Activated CD8-positive, alpha-beta T cell treated with anti-CD3 and anti-CD28 coated beads for 36 hours (primary cell): ENCODE measurements around the gene GUCY1A2. TPM values are rescaled to one million over a fixed set of nuclear protein-coding genes. Genes with fewer than 3 reads are reported as not detected.

Experiments
- ATAC-seq: fragments of 200-7000 bp; cut with Tn5 transposase; one replicate; pipeline ENCODE4 v1.10.0; 2021; ENCODE audit warnings: mild to moderate bottlenecking, moderate library complexity
- CTCF ChIA-PET: fragments of 350-600 bp; sonication (Branson Sonifier 250); formaldehyde crosslinking; loops from one replicate; lab custom pipeline; 2021; ENCODE audit warnings: antibody characterized with exemption; lab: Charles Lee
- POLR2A ChIA-PET: fragments of 350-600 bp; sonication (Branson Sonifier 250); formaldehyde crosslinking; loops from one replicate; lab custom pipeline; 2021; ENCODE audit warnings: antibody characterized with exemption; lab: Charles Lee
- DNase-seq: peaks from one replicate; pipeline ENCODE4 v3.0.0-alpha.2; 2020
- H3K27ac Mint-ChIP-seq: one replicate; pipeline ENCODE4 v1.8.0; 2021; ENCODE audit warnings: mild to moderate bottlenecking, mixed read lengths
- H3K27me3 Mint-ChIP-seq: one replicate; pipeline ENCODE4 v1.8.0; 2021; ENCODE audit warnings: mixed read lengths
- H3K36me3 Mint-ChIP-seq: one replicate; pipeline ENCODE4 v1.8.0; 2021; ENCODE audit warnings: low read depth, mixed read lengths
- H3K4me1 Mint-ChIP-seq: one replicate; pipeline ENCODE4 v1.8.0; 2021; ENCODE audit warnings: low read depth, mixed read lengths
- H3K4me3 Mint-ChIP-seq: one replicate; pipeline ENCODE4 v1.8.0; 2021; ENCODE audit warnings: mild to moderate bottlenecking, moderate library complexity, mixed read lengths
- H3K9me3 Mint-ChIP-seq: one replicate; pipeline ENCODE4 v1.8.0; 2021; ENCODE audit warnings: mixed read lengths
- intact Hi-C: fragments of 100-400 bp; cut with micrococcal nuclease; formaldehyde crosslinking; loops from one replicate; pipeline ENCODE4 v1.10.0; 2022
- total RNA-seq, 2 experiments: library from RNA; stranded (reverse); gene quantifications; one replicate each; pipeline ENCODE4 v1.2.3, GENCODE V29; 2021
- TF ChIP-seq, protein P1 (sequence below): fragments of 200-600 bp; IDR thresholded peaks from one replicate; pipeline ENCODE4 v1.8.0; 2022; ENCODE audit warnings: antibody characterized with exemption, mild to moderate bottlenecking

Gene GUCY1A2
- total RNA-seq, 2 experiments from 2014 or later, result not detected

DNA sequence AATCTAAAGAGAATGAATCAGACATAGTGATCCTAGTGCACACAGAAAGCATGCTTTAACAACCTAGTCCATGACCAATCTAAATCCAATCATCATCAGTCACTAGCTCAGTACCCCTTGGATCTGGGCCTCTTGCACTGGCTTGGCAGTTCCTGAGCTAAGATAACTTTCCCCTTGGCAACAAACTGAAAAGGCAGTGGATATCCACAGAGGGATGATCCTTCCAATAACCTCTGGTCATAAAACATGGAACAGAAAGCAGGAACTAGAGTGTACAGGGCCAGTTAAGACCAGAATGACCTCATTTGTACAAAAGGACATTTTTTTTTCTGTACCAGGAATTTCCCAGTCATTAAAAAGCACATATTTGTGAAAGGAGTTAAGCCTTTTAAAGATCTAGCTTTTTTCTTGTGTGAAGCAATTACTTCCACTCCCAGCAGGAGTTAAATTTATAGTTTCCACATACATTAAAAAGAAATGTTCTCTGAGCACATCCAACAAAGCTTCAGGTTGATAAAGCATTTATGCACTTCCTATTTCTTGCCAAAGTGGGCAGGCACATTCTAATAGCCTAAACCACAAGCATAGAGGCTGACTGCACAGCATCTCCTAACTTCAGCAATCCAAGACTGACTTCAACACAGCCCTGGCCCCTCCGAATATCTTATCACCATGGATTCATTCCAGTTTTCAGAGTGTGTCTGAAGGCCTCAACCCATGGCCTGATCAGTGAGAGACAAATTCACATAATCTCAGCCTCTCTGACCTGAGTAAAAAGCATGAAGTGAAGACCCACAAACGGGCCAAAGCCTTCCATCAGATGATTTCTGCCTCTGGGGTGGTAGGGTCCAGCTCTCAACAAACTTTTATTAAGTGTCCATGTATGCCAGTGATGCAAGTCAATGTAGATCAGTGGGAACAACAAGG is 29.9 kb downstream of the GUCY1A2 start:
- DNase-seq (no peak), ATAC-seq (no peak)
- H3K27ac Mint-ChIP-seq, result no peak overlapping the region
- no peaks in the 10 kb centered on the region for H3K27me3 Mint-ChIP-seq
- CTCF ChIA-PET, result interaction anchor here (0.5 kb wide), 1 partner anchor 660 kb away, joined by 4 read pairs; no protein-coding TSS in a partner anchor
- no peak overlapping the region for H3K4me3 Mint-ChIP-seq
- H3K36me3 Mint-ChIP-seq, result no peaks in the 10 kb centered on the region
- intact Hi-C loops, result no loop called here
- POLR2A ChIA-PET, result no interaction called here
- TF ChIP-seq, protein P1, sequence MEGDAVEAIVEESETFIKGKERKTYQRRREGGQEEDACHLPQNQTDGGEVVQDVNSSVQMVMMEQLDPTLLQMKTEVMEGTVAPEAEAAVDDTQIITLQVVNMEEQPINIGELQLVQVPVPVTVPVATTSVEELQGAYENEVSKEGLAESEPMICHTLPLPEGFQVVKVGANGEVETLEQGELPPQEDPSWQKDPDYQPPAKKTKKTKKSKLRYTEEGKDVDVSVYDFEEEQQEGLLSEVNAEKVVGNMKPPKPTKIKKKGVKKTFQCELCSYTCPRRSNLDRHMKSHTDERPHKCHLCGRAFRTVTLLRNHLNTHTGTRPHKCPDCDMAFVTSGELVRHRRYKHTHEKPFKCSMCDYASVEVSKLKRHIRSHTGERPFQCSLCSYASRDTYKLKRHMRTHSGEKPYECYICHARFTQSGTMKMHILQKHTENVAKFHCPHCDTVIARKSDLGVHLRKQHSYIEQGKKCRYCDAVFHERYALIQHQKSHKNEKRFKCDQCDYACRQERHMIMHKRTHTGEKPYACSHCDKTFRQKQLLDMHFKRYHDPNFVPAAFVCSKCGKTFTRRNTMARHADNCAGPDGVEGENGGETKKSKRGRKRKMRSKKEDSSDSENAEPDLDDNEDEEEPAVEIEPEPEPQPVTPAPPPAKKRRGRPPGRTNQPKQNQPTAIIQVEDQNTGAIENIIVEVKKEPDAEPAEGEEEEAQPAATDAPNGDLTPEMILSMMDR, result no peak
- no peaks in the 10 kb centered on the region for H3K4me1 Mint-ChIP-seq
- no peaks in the 10 kb centered on the region for H3K9me3 Mint-ChIP-seq

- intact Hi-C loops, result no loop called here
- H3K4me3 Mint-ChIP-seq, result no peak overlapping the region
- ChIA-PET POLR2A (interaction anchor here (1.0 kb wide), 1 partner anchor 11 kb away, joined by 3 read pairs; no protein-coding TSS in a partner anchor), CTCF (no interaction called here)
- TF ChIP-seq, protein P1, result no peak
- no peak for DNase-seq
- ATAC-seq, result no peak
- no peaks in the 10 kb centered on the region for H3K9me3 Mint-ChIP-seq
- H3K36me3 Mint-ChIP-seq, result no peaks in the 10 kb centered on the region
- no peak overlapping the region for H3K27ac Mint-ChIP-seq
- H3K27me3 Mint-ChIP-seq, result no peaks in the 10 kb centered on the region
- no peaks in the 10 kb centered on the region for H3K4me1 Mint-ChIP-seq
Observed at GRCh38 chr11:106986673-106987072, 31.6 kb downstream of the GUCY1A2 start.

DNA sequence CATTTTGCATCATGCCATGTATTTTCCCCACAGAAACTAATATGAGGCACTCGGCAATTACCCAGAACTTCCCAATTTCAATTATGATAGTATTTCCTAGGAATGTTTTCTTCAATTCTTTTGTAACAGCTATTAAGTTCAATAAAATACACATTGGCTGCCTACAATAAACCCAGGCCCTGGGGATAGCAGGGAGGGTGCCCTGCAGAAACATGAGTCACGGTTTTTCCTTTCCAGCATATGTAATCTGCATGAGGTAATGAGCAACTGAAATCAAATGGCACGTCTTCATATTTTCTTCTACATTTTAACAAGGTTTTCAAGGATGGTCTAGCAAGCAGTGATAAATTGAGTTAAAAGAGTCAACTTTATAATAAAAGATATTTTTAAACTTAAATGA is 32.0 kb downstream of the GUCY1A2 start:
- Mint-ChIP-seq H3K4me1 (no peaks in the 10 kb centered on the region), H3K36me3 (no peaks in the 10 kb centered on the region), H3K27me3 (no peaks in the 10 kb centered on the region), H3K4me3 (no peak overlapping the region), H3K9me3 (no peaks in the 10 kb centered on the region), H3K27ac (no peak overlapping the region)
- TF ChIP-seq, protein P1, result no peak
- no peak for DNase-seq
- ChIA-PET CTCF (no interaction called here), POLR2A (interaction anchor here (1.0 kb wide), 1 partner anchor 11 kb away, joined by 3 read pairs; no protein-coding TSS in a partner anchor)
- no peak for ATAC-seq
- intact Hi-C loops, result no loop called here

GRCh38 chr11:106983991-106984390 is 34.3 kb downstream of the GUCY1A2 start:
- Mint-ChIP-seq H3K27ac (no peak overlapping the region), H3K27me3 (no peaks in the 10 kb centered on the region), H3K4me1 (no peaks in the 10 kb centered on the region), H3K9me3 (no peaks in the 10 kb centered on the region), H3K36me3 (no peaks in the 10 kb centered on the region), H3K4me3 (no peak overlapping the region)
- ChIA-PET CTCF (no interaction called here), POLR2A (no interaction called here)
- intact Hi-C loops, result no loop called here
- ATAC-seq (no peak), DNase-seq (no peak)
- TF ChIP-seq, protein P1, result no peak

DNA sequence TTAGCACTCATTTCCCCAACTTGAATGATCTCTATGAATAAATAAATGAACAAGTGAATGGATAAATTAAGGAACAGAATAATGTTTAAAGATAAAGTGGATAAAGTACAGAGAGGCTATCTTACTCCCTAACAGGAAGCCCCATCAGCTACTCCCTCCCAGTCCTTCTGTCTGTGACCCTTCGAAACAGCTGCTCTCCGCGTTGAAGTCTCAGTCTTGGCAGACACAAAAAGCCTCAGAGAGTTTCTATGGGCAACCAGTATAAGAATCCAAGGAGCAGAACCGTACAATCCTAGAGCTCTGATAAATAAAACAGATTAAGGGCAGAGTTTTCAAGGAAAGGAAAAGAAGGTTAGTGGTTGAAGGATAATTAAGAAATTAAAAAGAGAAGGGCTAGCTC is 35.0 kb downstream of the GUCY1A2 start:
- ATAC-seq, result no peak
- ChIA-PET CTCF (no interaction called here), POLR2A (no interaction called here)
- Mint-ChIP-seq H3K4me1 (no peaks in the 10 kb centered on the region), H3K36me3 (no peaks in the 10 kb centered on the region), H3K27me3 (no peaks in the 10 kb centered on the region), H3K27ac (no peak overlapping the region), H3K4me3 (no peak overlapping the region), H3K9me3 (no peaks in the 10 kb centered on the region)
- TF ChIP-seq, protein P1, result no peak
- DNase-seq, result no peak
- intact Hi-C loops, result no loop called here
